ENCODE data around the gene TRPC4AP. TPM values are rescaled to one million over a fixed set of nuclear protein-coding genes. Genes with fewer than 3 reads are reported as not detected.

The TRPC4AP gene
- total and polyA plus RNA-seq, 8 donors: 26.2 to 89.0 (median 52.4) TPM

GRCh38 chr20:35008411-35009342 lies 83.9 kb downstream of the TRPC4AP start:
- DNase-seq: peak in 1 of 2 donors; percentile 65
- H3K27ac ChIP-seq: no peak overlapping the region
- intact Hi-C loops (cut with DNase I; ENCODE audit: low total_unique reads): no loop called here
- no peak overlapping the region for H3K4me3 ChIP-seq
- H3K27me3 ChIP-seq: no peaks in the 10 kb centered on the region
- H3K9me3 ChIP-seq: no peaks in the 10 kb centered on the region
- peaks cover 0 to 14% (median 0%) of the 10 kb centered on the region in 4 donors for H3K4me1 ChIP-seq
- 83 to 90% (median 86%) methylated on average over 14 of the region's 14 CpGs for WGBS, 5 donors
- TF ChIP-seq CTCF (IDR thresholded peaks at IDR 0.05): no peak
- no peak for TF ChIP-seq POLR2A (IDR thresholded peaks at IDR 0.05)
- TF ChIP-seq EP300 (IDR thresholded peaks at IDR 0.05): no peak
- no peak for TF ChIP-seq POLR2AphosphoS5 (IDR thresholded peaks at IDR 0.05)
- peaks cover 92 to 100% (median 100%) of the 10 kb centered on the region in 4 donors for H3K36me3 ChIP-seq

GRCh38 chr20:35007891-35008290 lies 84.7 kb downstream of the TRPC4AP start:
- H3K36me3 ChIP-seq: peaks cover 92 to 100% (median 100%) of the 10 kb centered on the region in 4 donors
- TF ChIP-seq POLR2AphosphoS5 (IDR thresholded peaks at IDR 0.05) (no peak), CTCF (IDR thresholded peaks at IDR 0.05) (no peak), EP300 (IDR thresholded peaks at IDR 0.05) (no peak), POLR2A (IDR thresholded peaks at IDR 0.05) (no peak)
- H3K27me3 ChIP-seq: no peaks in the 10 kb centered on the region
- H3K27ac ChIP-seq: no peak overlapping the region
- H3K4me1 ChIP-seq: peaks cover 0 to 14% (median 0%) of the 10 kb centered on the region in 4 donors
- 94 to 97% (median 96%) methylated on average over 10 to 12 of the region's 12 CpGs for WGBS, 5 donors
- intact Hi-C loops (cut with DNase I; ENCODE audit: low total_unique reads): no loop called here
- DNase-seq: no peak
- no peak overlapping the region for H3K4me3 ChIP-seq
- no peaks in the 10 kb centered on the region for H3K9me3 ChIP-seq

- peaks cover 0 to 10% (median 0%) of the 10 kb centered on the region in 4 donors for H3K4me1 ChIP-seq
- no peak overlapping the region for H3K27ac ChIP-seq
- DNase-seq: no peak
- no peaks in the 10 kb centered on the region for H3K9me3 ChIP-seq
- no peak overlapping the region for H3K4me3 ChIP-seq
- H3K36me3 ChIP-seq: peaks cover 92 to 100% (median 100%) of the 10 kb centered on the region in 4 donors
- intact Hi-C loops (cut with DNase I; ENCODE audit: low total_unique reads): no loop called here
- WGBS, 5 donors: 83 to 100% (median 89%) methylated on average over 5 to 9 of the region's 9 CpGs
- H3K27me3 ChIP-seq: no peaks in the 10 kb centered on the region
- no peak for TF ChIP-seq CTCF (IDR thresholded peaks at IDR 0.05)
- TF ChIP-seq POLR2AphosphoS5 (IDR thresholded peaks at IDR 0.05): no peak
- no peak for TF ChIP-seq EP300 (IDR thresholded peaks at IDR 0.05)
- TF ChIP-seq POLR2A (IDR thresholded peaks at IDR 0.05): no peak
Observed at GRCh38 chr20:35007413-35007812, 85.2 kb downstream of the TRPC4AP start.

GRCh38 chr20:35006531-35006971 lies 86.1 kb downstream of the TRPC4AP start:
- Histone ChIP-seq H3K27ac (no peak overlapping the region), H3K4me3 (no peak overlapping the region), H3K36me3 (peaks cover 93 to 100% (median 100%) of the 10 kb centered on the region in 4 donors), H3K27me3 (no peaks in the 10 kb centered on the region), H3K9me3 (no peaks in the 10 kb centered on the region), H3K4me1 (peaks cover 0 to 2% (median 0%) of the 10 kb centered on the region in 4 donors)
- DNase-seq: no peak
- 79 to 91% (median 87%) methylated on average over 4 of the region's 4 CpGs for WGBS, 5 donors
- TF ChIP-seq CTCF (IDR thresholded peaks at IDR 0.05) (no peak), POLR2A (IDR thresholded peaks at IDR 0.05) (no peak)
- intact Hi-C loops (cut with DNase I; ENCODE audit: low total_unique reads): no loop called here
